SK-N-SH (cell line): ENCODE measurements around the gene RBBP8NL. TPM values are rescaled to one million over a fixed set of nuclear protein-coding genes. Genes with fewer than 3 reads are reported as not detected.

Experiments used
- CTCF ChIA-PET: fragments of 300-600, 350-600 bp; formaldehyde crosslinking; extraction: SDS; loops from one replicate; lab custom pipeline; 2021; lab: Yijun Ruan, JAX
- POLR2A ChIA-PET: fragments of 350-600 bp; sonication (Branson Sonifier 250); formaldehyde crosslinking; extraction: SDS; loops from one replicate; lab custom pipeline; 2020; ENCODE audit warnings: antibody characterized with exemption, inconsistent platforms; lab: Yijun Ruan, JAX
- DNase-seq: peaks from one replicate; pipeline ENCODE4 v3.0.0; 2012
- H2AFZ ChIP-seq: fragments of 200-600 bp; sonication (generic); 2 replicates; pipeline ENCODE4 v1.8.1; 2016; ENCODE audit warnings: antibody characterized with exemption, mild to moderate bottlenecking, low read depth
- H3F3A ChIP-seq: fragments of 200-600 bp; sonication (generic); replicated peaks from 2 replicates; pipeline ENCODE3; 2016; ENCODE audit warnings: antibody characterized with exemption, mild to moderate bottlenecking; ENCODE audit not compliant: insufficient read depth
- H3K27ac ChIP-seq, 2 experiments: fragments of 200-500 bp in 1 of 2; fragments of 200-600 bp in 1 of 2; sonication (Bioruptor generic) in 1 of 2; sonication (generic), shearing (Covaris generic) in 1 of 2; 2 replicates each; pipeline versions ENCODE4 v1.5.1 to v1.6.1; 2014 to 2016; ENCODE audit warnings: low read depth in 2 of 2, inconsistent platforms in 1 of 2, low read length in 1 of 2, mild to moderate bottlenecking in 1 of 2, mixed read lengths in 1 of 2
- H3K27me3 ChIP-seq: fragments of 200-600 bp; sonication (generic), shearing (Covaris generic); 2 replicates; pipeline ENCODE4 v1.6.1; 2016; ENCODE audit warnings: mixed run types; ENCODE audit not compliant: insufficient read depth
- H3K36me3 ChIP-seq, 2 experiments: fragments of 200-500 bp in 1 of 2; fragments of 200-600 bp in 1 of 2; sonication (Bioruptor generic) in 1 of 2; sonication (generic) in 1 of 2; replicated peaks in 1 of 2; 2 replicates each; pipeline versions ENCODE3 to v1.5.1; 2014 to 2016; ENCODE audit warnings: low read length in 1 of 2, mild to moderate bottlenecking in 1 of 2; ENCODE audit not compliant: insufficient read depth in 2 of 2, control insufficient read depth in 1 of 2
- H3K4me1 ChIP-seq, 2 experiments: fragments of 200-500 bp in 1 of 2; fragments of 200-600 bp in 1 of 2; sonication (Bioruptor generic) in 1 of 2; sonication (generic), shearing (Covaris generic) in 1 of 2; 2 replicates each; pipeline versions ENCODE4 v1.5.1 to v1.6.1; 2014 to 2016; ENCODE audit warnings: low read depth in 1 of 2, low read length in 1 of 2, mixed run types in 1 of 2; ENCODE audit not compliant: insufficient read depth in 2 of 2, control insufficient read depth in 1 of 2
- H3K4me2 ChIP-seq: fragments of 200-600 bp; sonication (generic), shearing (Covaris generic); 2 replicates; pipeline ENCODE4 v1.6.1; 2017; ENCODE audit warnings: mixed run types
- H3K4me3 ChIP-seq, 2 experiments: fragments of 200-500 bp in 1 of 2; fragments of 200-600 bp in 1 of 2; sonication (Bioruptor generic) in 1 of 2; sonication (generic), shearing (Covaris generic) in 1 of 2; 2 replicates each; pipeline versions ENCODE4 v1.5.1 to v1.8.1; 2014 to 2016; ENCODE audit warnings: low read depth in 2 of 2, inconsistent platforms in 1 of 2, low read length in 1 of 2, mild to moderate bottlenecking in 1 of 2, mixed read lengths in 1 of 2, moderate library complexity in 1 of 2
- H3K79me2 ChIP-seq: fragments of 200-600 bp; sonication (generic); 2 replicates; pipeline ENCODE4 v1.8.1; 2017; ENCODE audit warnings: mild to moderate bottlenecking; ENCODE audit not compliant: insufficient read depth
- H3K9ac ChIP-seq: fragments of 200-600 bp; sonication (generic); 2 replicates; pipeline ENCODE4 v1.6.1; 2017; ENCODE audit warnings: mixed run types
- H3K9me2 ChIP-seq: fragments of 200-600 bp; sonication (generic); 2 replicates; pipeline ENCODE4 v1.6.1; 2017; ENCODE audit warnings: mixed run types
- H3K9me3 ChIP-seq: fragments of 200-600 bp; sonication (generic); 2 replicates; pipeline ENCODE4 v1.6.1; 2017; ENCODE audit warnings: mixed run types, mild to moderate bottlenecking, moderate library complexity
- H4K20me1 ChIP-seq: fragments of 200-600 bp; sonication (generic); 2 replicates; pipeline ENCODE4 v1.6.1; 2017; ENCODE audit warnings: mild to moderate bottlenecking, mixed run types; ENCODE audit not compliant: insufficient read depth
- CHD2 ChIP-seq: fragments of 150-350 bp; IDR thresholded peaks from 2 replicates; pipeline ENCODE4 v1.6.1; 2018; ENCODE audit warnings: low read length; ENCODE audit not compliant: partially characterized antibody
- ELF1 ChIP-seq: IDR thresholded peaks from 2 replicates; pipeline ENCODE4 v1.4.0; 2012
- EZH2phosphoT487 ChIP-seq: fragments of 200-600 bp; sonication (generic); IDR thresholded peaks from 2 replicates; pipeline ENCODE4 v1.6.1; 2017; ENCODE audit warnings: low read depth, mixed run types, mild to moderate bottlenecking, antibody characterized with exemption, moderate library complexity, borderline replicate concordance
- POLR2AphosphoS5 ChIP-seq: IDR thresholded peaks from 2 replicates; pipeline ENCODE4 v1.6.1; 2012; ENCODE audit warnings: low read depth, low read length
- TAF1 ChIP-seq: IDR thresholded peaks from 2 replicates; pipeline ENCODE4 v1.6.1; 2012; ENCODE audit warnings: low read depth, mild to moderate bottlenecking, low read length, moderate library complexity, borderline replicate concordance
- YY1 ChIP-seq: IDR thresholded peaks from 2 replicates; pipeline ENCODE4 v1.4.0; 2012; ENCODE audit warnings: low read depth, mild to moderate bottlenecking
- WGBS: methylation state at CpG from one replicate; pipeline ENCODE4 v1.1.6; 2017; ENCODE audit warnings: low lambda C conversion rate; 5-methylcytosine and 5-hydroxymethylcytosine counted together
- polyA plus RNA-seq, 3 experiments: library from polyadenylated mRNA; depleted of rRNA; stranded (reverse); fragments of >200 nt; gene quantifications; 2 replicates each; pipeline ENCODE4 v1.2.3, GENCODE V29; 2012
- TF ChIP-seq, protein P1 (sequence below): IDR thresholded peaks from 2 replicates; pipeline ENCODE4 v1.4.0; 2012; ENCODE audit warnings: low read depth, borderline replicate concordance
- TF ChIP-seq, protein P2 (sequence below): fragments of 200-600 bp; sonication (generic); IDR thresholded peaks from 2 replicates; pipeline ENCODE4 v1.6.1; 2017; ENCODE audit warnings: antibody characterized with exemption, mild to moderate bottlenecking, moderate library complexity

Gene RBBP8NL
- polyA plus RNA-seq, 1 of the 3 experiments (the other 2 are of a cell fraction): not detected

DNA sequence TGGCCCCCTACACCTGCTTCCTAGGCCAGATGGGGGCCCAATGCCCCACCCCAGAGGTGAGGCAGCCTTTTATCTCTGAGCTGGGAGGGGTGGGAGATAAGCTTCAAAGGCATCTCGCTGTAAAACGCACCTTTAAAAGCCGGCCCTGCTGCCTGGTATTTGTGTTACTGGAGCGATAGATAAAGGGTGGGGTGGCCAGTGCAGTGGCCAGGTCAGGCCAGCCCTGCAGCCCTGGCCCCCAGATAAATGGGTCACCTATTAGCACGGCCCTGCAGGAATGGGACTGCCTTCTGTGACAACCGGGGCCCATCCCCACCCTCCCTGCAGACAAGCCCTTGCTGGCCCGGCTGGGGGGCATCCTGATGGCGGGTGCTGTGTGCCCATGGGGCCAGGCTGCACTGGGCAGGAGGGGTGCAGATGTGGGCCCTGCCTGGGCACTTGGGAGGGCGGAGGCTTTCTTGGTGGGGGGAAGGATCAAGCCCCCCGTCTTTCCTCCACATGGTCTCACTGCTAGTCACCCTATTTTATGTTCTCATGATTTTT lies 3.0 kb upstream of the RBBP8NL start (continued):
- no peak for TF ChIP-seq YY1
- TF ChIP-seq TAF1: no peak

DNA sequence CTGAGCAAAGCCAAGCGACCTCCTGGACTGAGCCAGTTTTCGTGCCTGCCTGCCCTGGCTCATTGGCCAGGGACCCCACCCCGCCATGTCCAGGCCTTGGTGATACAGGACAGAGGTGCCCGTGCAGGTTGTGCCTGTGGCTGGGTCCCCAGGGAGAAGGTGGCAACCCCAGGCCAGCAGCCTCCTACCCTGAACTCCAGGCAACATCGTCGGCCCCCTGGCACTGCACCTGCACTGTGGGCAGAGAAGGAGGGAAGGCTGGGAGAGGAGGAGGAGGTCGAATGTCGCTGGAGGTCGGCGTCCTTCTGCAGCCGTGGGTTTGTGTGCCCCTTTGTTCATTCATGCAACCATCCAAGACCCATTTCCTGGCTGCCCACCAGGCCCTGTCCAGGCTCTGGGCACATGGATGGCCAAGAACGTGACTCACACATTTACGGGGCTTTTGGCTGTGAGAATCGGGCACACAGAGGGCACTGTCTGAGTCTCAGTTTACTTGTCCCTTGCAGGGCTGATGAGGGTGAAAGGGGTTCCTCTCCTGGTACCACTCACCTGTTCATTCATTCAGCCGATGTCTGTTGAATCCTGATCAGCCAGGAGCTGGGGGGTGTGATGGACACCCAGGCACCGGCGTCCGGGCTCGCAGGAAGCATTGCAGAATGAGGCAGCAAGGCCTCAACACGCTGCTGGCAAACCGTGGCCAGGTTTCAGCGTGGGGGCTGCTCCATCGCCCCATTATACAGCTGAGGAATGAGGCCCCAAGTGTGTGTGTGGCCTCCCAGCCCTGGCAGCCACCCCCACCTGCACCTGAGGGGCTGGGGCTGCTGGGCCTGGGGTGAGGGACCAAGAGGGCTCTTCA lies 2.3 kb upstream of the RBBP8NL start:
- H3K9me3 ChIP-seq: no peaks in the 10 kb centered on the region
- CTCF ChIA-PET: interaction anchor here (1.1 to 2.2 kb wide), 2 partner anchors 14 to 20 kb away, joined by 3 to 9 read pairs; no protein-coding TSS in a partner anchor
- no peak overlapping the region for H2AFZ ChIP-seq
- no peaks in the 10 kb centered on the region for H3F3A ChIP-seq
- TF ChIP-seq, protein P1, sequence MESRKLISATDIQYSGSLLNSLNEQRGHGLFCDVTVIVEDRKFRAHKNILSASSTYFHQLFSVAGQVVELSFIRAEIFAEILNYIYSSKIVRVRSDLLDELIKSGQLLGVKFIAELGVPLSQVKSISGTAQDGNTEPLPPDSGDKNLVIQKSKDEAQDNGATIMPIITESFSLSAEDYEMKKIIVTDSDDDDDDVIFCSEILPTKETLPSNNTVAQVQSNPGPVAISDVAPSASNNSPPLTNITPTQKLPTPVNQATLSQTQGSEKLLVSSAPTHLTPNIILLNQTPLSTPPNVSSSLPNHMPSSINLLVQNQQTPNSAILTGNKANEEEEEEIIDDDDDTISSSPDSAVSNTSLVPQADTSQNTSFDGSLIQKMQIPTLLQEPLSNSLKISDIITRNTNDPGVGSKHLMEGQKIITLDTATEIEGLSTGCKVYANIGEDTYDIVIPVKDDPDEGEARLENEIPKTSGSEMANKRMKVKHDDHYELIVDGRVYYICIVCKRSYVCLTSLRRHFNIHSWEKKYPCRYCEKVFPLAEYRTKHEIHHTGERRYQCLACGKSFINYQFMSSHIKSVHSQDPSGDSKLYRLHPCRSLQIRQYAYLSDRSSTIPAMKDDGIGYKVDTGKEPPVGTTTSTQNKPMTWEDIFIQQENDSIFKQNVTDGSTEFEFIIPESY: no peak
- TF ChIP-seq POLR2AphosphoS5 (no peak), EZH2phosphoT487 (no peak), ELF1 (no peak), CHD2 (no peak)
- TF ChIP-seq, protein P2, sequence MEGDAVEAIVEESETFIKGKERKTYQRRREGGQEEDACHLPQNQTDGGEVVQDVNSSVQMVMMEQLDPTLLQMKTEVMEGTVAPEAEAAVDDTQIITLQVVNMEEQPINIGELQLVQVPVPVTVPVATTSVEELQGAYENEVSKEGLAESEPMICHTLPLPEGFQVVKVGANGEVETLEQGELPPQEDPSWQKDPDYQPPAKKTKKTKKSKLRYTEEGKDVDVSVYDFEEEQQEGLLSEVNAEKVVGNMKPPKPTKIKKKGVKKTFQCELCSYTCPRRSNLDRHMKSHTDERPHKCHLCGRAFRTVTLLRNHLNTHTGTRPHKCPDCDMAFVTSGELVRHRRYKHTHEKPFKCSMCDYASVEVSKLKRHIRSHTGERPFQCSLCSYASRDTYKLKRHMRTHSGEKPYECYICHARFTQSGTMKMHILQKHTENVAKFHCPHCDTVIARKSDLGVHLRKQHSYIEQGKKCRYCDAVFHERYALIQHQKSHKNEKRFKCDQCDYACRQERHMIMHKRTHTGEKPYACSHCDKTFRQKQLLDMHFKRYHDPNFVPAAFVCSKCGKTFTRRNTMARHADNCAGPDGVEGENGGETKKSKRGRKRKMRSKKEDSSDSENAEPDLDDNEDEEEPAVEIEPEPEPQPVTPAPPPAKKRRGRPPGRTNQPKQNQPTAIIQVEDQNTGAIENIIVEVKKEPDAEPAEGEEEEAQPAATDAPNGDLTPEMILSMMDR: no peak
- H3K4me2 ChIP-seq: no peak overlapping the region
- H3K27me3 ChIP-seq: peaks cover 17% of the 10 kb centered on the region
- no peak overlapping the region for H3K4me3 ChIP-seq
- no peaks in the 10 kb centered on the region for H3K36me3 ChIP-seq
- H3K9ac ChIP-seq: no peak overlapping the region
- POLR2A ChIA-PET: no interaction called here
- no peak for DNase-seq
- no peaks in the 10 kb centered on the region for H4K20me1 ChIP-seq
- 60% methylated on average over 10 of the region's 23 CpGs for WGBS
- no peak overlapping the region for H3K27ac ChIP-seq
- no peaks in the 10 kb centered on the region for H3K9me2 ChIP-seq
- H3K79me2 ChIP-seq: no peaks in the 10 kb centered on the region
- H3K4me1 ChIP-seq: no peaks in the 10 kb centered on the region; a peak in 1 of 4 replicates
